Muscle of back (tissue), 13 donors: Measurements from ENCODE around the gene TNFAIP3. TPM values are rescaled to one million over a fixed set of nuclear protein-coding genes. Genes with fewer than 3 reads are reported as not detected.
"Not testable (repeated sequence)": the region's sequence is repeated elsewhere in the genome, so short reads cannot be mapped to it uniquely, and the experiment has no call there.

ENCODE experiments used
- DNase-seq, 3 donors: peaks; one replicate each; pipeline versions ENCODE4 v3.0.0 to v3.0.0-alpha.2; 2013
- long read RNA-seq, 9 donors: transcript quantifications; one replicate each; lab custom pipeline, GENCODE V29; 2026
- polyA plus RNA-seq, 10 donors: library from polyadenylated mRNA; unstranded; fragments of 120-200 nt; gene quantifications; one replicate each; pipeline ENCODE4 v1.2.1, GENCODE V29; 2013; ENCODE audit not compliant: insufficient read length in 10 of 10

TNFAIP3 gene
- 10 to 100 TPM in 9 of 10 donors, 1 to 10 TPM in 1; 8.8 to 26.9 (median 17.2) TPM for polyA plus RNA-seq
- long read RNA-seq, donor 1, partial matches to known transcripts: 0 of 1 reads
- long read RNA-seq, donor 1, other reads (novel, unspliced or antisense): 0 of 1 reads
- long read RNA-seq, donor 2: 0 reads
- long read RNA-seq, donor 3: 0 reads
- long read RNA-seq, donor 4: 0 reads
- long read RNA-seq, donor 5: 0 reads
- long read RNA-seq, donor 6, full-length matches to known transcripts: 1 of 1 reads
- long read RNA-seq, donor 6, partial matches to known transcripts: 0 of 1 reads
- long read RNA-seq, donor 6, other reads (novel, unspliced or antisense): 0 of 1 reads
- long read RNA-seq, donor 7, full-length matches to known transcripts: 1 of 1 reads
- long read RNA-seq, donor 7, partial matches to known transcripts: 0 of 1 reads
- long read RNA-seq, donor 7, other reads (novel, unspliced or antisense): 0 of 1 reads
- long read RNA-seq, donor 8: 0 reads
- long read RNA-seq, donor 9: 0 reads

DNA sequence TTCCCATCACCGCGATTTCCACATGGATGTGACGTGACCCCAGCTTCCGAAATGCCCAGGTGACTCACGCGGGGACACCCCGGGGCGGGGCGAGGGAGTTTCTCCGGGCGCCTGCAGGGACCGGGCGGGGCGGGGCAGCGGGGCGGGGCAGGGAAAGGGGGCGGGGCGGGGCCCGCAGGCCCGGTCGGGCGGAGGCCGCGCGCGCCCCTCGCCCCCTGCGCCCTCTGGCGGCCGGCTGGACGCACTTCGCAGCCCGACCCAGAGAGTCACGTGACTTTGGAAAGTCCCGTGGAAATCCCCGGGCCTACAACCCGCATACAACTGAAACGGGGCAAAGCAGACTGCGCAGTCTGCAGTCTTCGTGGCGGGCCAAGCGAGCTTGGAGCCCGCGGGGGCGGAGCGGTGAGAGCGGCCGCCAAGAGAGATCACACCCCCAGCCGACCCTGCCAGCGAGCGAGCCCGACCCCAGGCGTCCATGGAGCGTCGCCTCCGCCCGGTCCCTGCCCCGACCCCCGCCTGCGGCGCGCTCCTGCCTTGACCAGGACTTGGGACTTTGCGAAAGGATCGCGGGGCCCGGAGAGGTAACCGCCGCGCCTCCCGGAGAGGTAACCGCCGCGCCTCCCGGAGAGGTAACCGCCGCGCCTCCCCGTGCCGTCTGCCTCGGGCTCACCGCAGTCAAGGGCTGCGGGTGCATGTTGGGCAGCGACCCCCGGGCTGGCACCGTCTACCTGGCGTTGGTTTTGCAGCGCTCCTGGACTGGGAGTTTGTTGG is at the start of gene TNFAIP3:
Gene TNFAIP3 (plus strand): TSS at position 346 of the 771 bp plus-strand sequence. CDS start 3,969 bp downstream, outside the sequence.
- peak; percentile 95 to 97 (median 96) for DNase-seq

DNA sequence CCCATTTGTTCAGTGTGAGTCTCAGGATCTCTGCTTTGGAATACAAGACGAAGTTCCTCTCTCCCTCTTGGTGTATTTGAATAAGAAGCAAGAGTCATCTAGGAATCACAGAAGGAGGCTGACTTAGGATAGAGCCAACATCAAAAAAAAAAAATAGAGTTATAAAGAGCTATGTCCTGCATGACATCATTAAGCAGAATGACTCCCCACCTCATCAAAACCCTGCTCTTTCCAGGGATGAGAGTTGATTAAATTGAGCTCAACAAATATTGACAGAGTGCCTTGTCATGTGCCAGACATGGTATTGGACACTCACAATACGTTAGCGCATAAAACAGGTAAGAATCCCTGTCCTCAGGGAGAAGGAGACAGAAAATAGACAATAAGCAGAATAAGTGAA is 48.6 kb upstream of the TNFAIP3 start:
- DNase-seq: no peak

DNA sequence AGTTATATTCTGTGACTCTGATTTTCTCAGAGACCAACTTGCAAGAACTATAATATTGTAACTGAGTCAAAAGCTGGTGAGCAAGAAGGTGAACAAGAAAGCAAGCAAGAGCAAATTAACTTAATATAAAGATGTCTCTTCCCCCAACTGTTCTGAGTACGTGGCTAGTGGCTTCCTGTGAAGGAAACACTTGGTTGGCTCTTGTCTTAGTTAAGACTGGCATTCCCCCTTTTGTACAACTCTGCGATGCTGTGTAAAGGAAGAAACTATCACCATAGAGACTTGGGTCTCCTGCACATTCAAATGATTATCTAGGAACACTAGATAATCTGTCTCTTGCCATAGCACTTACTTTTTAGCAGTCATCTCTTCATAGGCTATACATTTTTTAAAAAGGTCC is 47.3 kb upstream of the TNFAIP3 start:
- no peak for DNase-seq

DNA sequence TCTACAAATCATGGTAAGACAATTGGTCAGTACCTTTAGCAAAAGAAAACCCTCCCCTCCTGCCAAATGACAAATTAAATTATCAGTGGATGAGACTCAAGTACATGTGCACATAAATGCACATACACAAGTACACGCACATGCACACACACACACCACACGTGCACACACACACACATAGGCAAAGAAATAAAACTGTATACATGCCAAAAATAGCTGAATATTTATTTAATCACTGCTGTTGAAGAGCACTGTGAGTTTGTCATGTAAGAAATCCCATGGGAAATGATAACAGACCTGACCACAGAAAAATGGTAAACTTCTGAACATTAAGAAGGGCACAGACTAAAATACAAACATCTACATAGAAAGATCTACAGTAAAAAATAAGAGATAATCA is 46.6 kb upstream of the TNFAIP3 start:
- DNase-seq: peak in 1 of 3 donors; percentile 46

DNA sequence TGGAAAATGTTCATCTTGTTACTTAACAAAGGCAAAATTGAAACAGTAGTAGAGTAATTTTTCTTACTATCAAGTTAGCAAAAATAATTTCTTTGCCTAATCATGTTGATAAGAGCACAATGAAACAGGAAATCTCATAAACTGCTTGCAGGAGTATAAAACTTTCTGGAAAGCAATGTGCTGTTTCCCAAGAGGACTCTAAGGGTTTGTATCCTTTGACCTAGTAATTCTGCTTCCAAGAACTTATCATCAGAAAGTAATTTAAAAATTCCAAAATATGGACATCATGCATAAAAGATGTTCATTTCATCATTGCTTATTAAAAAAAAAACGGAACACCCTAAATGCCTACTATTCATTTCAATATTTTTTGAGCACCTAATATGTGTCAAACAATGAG is 46.1 kb upstream of the TNFAIP3 start:
- DNase-seq: peak in 2 of 3 donors; percentile 72 to 88

DNA sequence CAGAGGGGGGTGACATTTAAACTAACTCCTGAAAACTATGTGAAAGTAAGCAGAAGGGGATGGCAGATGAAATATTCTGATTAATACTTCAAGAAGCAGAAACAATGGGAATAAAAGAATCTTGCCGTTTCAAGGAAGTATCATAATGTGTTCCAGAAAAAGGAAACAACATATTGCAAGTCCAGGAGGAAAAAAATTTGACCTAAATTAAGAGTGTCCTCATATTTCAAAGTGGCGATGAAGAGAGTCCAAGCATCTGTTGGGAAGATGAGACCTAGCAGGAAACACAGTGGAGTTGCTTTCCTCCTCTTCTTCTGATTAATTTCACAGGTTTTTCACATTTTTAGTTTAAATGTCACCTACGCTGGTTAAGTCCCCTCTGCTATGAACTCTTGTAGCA is 45.6 kb upstream of the TNFAIP3 start:
- peak in 2 of 3 donors; percentile 39 to 67 for DNase-seq

DNA sequence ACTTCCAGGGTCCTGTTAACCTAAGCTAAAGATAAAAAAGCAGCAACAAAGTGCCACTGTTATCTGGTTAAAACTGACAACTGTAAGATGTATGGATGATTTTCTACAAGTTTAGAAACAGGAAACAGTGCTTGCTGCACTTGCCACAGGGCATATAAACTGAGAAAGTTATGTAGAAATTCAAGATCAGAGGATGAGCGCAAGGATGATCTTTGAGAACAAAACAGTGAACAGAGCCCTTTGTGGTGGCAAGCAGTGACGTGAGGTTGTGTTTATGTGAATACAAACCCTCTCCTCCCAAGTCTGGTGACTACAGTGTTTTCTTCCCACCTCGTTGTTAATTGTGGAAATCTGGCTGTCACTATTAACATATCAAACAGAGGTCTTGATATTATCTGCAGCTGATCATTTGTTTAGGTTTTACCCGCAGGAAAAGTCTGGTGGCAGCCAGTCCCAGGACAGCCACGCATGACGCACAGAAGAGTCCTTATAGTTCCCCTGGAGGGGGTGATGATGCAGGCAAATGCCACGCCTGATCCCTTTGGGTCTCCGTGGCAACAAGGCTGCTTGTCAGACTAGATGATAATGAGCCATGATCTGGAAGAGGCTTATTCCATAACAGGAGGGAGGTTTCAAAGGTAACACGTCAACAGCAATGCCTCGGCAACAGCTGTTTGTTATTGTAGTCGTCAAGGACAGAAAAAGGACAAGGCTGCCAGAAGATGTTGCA is 43.1 kb upstream of the TNFAIP3 start:
- peak; percentile 77 to 88 (median 82) for DNase-seq

DNA sequence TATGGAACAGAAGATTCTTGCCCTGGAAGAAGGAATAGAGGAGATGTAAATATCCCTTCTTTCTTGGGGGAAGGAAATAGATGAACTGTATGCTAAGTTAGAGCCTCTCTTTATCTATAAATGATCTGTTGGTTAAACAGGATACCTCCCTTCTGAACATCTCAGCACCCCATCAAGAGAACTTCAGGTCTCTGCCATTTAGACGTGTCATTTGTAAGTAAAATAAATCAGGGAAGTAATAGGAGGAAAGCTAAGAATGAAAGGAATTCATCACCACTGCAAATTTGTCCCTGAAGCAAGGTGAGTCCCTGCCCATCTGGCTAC is 42.5 kb upstream of the TNFAIP3 start:
- DNase-seq: no peak

DNA sequence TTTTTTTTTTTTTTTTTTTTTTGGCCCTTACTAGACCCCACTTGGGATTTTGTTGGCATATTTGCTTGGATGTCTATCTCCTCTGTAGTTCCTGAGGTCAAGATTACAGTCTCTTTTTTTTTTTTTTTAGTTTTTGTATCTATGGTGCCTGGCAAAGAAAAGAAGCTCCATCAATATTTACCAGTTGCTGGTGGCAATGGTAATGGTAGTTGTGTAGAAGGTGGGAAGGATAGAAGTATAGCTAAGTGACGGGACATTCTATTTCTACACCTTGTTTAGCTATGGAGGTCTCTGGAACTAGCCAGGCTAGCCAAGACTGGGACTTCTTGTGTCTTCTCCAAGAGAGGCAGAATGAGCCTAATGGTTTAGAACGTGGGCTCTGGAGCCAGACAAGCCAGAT is 42.2 kb upstream of the TNFAIP3 start:
- no peak for DNase-seq

DNA sequence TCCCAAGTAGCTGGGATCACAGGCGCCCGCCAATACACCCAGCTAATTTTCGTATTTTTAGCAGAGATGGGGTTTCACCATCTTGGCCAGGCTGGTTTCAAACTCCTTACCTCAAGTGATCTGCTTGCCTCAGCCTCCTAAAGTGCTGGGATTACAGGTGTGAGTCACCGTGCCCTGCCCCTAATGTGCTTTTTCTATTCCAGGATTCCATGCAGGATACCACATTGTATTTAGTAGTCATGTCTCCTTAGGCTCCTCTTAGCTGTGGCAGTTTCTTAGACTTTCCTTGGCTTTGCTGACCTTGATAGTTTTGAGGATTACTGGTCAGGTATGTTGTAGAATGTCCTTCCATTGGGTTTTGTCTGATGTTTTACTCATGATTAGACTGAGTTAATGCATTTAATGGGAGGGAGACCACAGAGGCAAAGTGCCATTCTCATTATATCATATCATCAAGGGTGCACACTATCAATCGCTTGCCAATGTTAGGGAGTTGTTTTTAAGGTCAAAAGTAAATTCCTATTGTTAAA is 39.6 kb upstream of the TNFAIP3 start:
- DNase-seq: no peak

DNA sequence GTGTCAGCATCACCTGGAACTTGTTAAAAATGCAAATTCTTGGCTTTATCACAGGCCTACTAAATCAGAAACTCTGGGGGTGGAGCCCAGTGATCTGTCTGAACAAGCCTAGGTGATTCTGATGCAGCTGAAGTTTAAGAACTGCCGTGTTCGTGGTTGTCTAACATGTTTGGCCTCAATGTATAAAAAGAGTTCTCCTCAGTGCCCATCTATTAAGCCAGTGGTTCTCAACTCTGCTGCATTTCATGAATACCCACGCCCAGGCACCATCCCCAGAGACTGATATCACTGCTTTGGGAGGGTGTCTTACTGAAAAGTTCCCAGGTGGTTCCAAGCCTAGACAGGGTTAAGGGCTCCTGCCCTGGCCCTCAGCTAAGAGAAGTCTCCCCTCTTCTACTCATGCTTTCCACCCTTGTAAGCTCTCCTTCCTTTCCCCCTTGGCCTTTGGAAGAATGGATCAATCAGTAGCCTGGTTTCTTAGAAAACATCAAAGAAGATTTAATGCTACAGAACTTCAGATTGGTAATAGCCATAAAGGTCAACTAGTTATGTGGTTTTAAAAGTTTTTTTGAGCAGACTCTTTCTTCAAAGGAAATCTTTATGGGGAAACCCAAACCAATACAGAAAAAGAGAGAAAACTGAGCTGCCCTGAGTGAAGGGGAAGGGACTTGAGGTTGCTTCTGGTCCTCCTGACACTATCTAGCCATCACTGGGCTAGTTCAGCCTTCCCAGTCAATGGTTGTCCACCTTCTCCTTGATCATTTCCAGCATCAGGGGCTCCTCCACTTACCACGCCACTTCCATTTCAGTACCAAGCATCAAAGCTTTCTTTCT is 38.9 kb upstream of the TNFAIP3 start:
- DNase-seq: no peak

DNA sequence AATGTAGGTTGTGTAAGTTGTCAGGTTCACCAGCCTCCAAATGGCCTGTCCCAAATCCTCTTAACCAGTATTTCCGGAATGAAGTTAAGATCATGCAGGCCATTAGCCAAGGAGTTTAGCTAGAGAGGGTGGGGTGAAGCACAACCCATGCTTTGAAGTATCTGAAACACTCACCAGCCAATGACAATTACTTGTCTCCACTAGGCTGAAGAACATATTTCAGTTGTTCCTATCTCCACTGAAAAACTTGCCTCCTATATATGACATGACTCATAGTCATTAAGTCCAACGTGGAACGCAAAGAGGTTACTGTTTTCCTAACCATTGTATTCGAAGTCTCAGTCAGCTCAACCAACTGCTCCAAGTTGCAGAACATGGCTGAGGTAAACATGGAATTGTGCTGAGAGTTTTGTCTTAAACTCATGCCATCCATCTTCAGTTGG is 37.4 kb upstream of the TNFAIP3 start:
- no peak for DNase-seq

DNA sequence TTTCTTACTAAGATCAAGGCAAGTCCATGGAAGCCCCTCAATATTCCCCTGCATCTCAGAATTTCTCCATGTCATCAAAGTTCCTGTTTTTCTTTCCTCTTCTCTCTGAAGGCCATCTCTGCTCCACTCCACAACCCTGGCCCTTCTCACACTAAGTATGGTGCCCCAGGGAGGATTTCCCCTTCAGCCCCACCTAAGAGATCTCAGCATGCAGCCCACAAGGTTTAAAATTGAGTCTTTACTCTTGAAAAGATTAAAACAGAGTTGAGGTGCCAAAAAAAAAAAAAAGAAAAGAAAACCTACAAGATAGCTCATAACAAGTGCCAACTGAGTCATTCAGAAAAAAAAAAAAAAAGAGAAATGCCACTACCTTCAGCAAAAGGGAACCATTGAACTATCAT is 36.5 kb upstream of the TNFAIP3 start:
- no peak for DNase-seq

DNA sequence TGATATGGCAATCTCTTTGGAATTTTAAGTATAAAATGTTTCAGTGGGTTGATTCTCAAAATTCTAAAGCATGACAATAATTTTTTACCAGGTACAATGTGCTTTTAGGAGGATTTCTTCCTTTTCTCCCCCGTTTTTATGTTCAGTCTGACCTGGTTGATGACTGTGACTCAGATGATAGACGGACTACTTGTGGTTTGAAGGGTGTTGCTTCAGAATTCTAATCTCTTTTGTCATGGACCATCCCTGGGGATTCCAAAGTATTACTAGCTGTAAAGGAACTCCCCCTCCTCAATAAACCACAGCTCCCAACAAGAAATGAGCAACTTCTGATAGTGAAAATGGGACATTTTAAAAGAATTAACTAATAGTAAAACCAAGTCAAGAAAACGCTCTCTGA is 34.9 kb upstream of the TNFAIP3 start:
- peak in 1 of 3 donors; percentile 87 for DNase-seq

DNA sequence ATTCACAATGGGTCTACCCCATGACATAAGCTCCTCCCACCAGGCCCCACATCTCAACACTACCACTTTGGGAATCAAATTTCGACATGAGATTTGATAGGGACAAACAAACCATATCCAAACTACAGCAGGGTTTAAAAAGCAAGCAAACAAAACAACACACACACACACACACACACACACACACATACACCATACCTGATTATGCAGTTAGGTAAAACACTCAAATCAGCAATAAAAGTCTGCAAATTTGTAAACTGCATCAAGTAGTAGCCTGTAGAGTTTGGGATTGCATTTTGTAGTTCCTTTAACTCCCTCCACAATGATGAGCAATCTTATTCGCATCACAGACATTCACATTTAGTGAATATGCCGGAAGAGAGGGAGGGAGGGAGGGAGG is 32.6 kb upstream of the TNFAIP3 start:
- no peak for DNase-seq

DNA sequence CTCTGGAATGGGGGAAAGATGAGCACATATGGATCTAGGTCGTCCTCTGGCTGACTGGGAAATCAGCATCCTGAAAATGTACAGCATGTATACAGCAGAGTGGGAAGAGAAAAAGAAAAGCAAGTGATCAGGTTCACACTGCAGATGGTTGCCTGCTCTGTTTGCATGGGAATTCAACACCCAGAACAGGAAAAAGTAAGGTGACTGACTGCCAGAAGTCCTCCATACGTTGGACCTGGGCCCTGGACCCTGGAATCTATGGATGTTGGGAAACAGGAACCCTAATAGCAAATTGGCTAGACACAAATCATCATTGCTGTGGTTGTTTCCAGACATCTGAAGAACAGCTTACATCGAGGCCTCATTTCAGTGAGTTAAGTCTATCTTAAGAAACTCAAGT is 30.3 kb upstream of the TNFAIP3 start:
- peak in 2 of 3 donors; percentile 27 to 76 for DNase-seq

DNA sequence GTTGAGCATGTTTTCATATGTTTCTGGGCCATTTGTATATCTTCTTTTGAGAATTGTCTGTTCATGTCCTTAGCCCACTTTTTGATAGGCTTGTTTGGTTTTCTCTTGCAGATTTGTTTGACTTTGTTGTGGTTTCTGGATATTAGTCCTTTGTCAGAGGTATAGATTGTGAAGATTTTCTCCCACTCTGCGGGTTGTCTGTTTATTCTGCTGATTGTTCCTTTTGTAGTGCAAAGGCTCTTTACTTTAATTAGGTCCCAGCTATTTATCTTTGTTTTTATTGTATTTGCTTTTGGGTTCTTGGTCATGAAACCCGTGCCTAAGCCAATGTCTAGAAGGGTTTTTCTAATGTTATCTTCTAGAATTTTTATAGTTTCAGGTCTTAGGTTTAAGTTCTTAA is 29.0 kb upstream of the TNFAIP3 start:
- DNase-seq: not testable (repeated sequence)

DNA sequence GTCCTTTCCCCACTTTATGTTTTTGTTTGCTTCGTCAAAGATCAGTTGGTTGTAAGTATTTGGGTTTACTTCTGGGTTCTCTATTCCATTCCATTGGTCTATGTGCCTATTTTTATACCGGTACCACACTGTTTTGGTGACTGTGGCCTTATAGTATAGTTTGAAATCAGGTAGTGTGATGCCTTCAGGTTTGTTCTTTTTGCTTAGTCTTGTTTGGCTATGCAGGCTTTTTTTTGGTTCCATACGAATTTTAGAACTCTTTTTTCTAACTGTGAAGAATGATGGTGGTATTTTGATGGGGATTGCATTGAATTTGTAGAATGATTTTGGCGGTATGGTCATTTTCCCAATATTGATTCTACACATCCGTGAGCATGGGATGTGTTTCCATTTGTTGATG is 28.5 kb upstream of the TNFAIP3 start:
- DNase-seq: not testable (repeated sequence)

DNA sequence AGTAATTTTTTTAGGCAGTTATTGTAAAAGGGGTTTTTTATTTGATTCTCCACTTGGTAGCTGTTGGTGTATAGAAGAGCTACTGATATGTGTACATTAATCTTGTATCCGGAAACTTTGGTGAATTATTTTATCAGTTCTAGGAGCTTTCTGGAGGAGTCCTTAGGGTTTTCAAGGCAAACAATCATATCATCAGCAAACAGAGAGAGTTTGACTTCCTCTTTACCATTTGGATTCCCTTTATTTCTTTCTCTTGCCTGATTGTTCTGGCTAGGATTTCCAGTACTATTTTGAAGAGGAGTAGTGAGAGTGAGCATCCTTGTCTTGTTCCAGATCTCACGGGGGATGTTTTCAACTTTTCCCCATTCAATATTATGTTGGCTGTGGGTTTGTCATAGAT is 28.0 kb upstream of the TNFAIP3 start:
- no peak for DNase-seq

DNA sequence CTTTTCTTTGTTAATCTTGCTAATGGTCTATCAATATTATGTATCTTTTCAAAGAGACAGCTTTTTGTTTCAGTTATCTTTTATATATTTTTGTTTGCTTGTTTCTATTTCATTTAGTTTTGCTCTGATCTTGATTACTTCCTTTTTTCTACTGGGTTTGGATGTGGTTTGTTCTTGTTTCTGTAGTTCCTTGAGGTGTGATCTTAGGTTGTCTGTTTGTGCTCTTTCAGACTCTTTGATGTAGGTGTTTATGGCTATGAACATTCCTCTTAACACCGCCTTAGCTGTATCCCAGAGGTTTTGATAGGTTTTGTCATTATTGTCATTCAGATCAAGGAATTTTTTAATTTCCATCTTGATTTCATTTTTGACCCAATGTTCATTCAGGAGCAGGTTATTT is 26.8 kb upstream of the TNFAIP3 start:
- DNase-seq: no peak

DNA sequence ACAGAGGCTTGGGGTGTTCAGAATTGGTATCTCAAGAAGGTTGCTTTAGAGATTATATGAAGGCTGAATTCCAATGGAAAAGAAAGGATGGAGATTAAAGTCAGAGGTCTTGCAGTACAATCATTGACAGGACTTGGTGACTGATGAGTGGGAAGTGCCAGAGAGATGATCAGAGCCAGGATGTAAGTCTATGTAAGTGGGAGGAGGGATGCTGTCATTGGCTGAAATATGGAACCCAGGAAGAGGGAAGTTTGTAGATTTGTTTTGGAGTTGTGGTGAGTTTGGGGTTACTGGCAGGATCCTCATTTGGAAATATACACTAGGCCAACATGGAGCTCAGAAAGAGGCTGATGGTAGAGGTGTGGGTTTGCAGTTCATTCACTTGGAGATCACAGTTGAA is 23.8 kb upstream of the TNFAIP3 start:
- no peak for DNase-seq
